HT1080 (cell line): ENCODE results near the gene BICDL1. TPM values are rescaled to one million over a fixed set of nuclear protein-coding genes. Genes with fewer than 3 reads are reported as not detected.
A peak's percentile ranks its signal among the peaks of the same experiment; 100 is the strongest.

Experiments
- DNase-seq: peaks from one replicate; pipeline ENCODE4 v3.0.0-alpha.2; 2015; ENCODE audit warnings: low read depth
- total RNA-seq: library from RNA; depleted of rRNA; stranded (reverse); fragments of >200 nt; shearing (Covaris generic); gene quantifications from 2 replicates; pipeline ENCODE4 v1.2.3, GENCODE V29; 2014

Gene BICDL1
- total RNA-seq, 1 experiment from 2014 or later, result not detected

DNA sequence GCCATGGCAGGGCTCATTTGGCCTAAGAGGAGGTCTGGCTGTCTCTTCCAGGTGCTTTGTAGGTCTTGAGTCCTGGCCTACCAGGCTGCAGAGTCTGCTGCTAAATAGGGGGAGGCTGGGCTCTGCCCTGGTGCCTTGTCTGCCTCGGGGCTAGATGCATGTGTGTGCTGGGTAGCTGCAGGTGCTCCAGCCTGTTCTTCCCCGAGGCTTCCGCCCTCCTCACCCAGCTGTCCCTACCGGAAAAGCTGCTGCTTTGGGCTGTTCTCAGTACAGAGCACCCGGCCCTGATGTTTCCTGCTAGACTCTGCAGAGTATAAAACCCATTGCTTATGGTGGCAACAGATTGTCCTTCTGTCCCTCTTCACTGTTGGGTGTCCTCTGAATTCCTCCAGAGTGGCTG lies 89.8 kb downstream of the BICDL1 start:
- no peak for DNase-seq

DNA sequence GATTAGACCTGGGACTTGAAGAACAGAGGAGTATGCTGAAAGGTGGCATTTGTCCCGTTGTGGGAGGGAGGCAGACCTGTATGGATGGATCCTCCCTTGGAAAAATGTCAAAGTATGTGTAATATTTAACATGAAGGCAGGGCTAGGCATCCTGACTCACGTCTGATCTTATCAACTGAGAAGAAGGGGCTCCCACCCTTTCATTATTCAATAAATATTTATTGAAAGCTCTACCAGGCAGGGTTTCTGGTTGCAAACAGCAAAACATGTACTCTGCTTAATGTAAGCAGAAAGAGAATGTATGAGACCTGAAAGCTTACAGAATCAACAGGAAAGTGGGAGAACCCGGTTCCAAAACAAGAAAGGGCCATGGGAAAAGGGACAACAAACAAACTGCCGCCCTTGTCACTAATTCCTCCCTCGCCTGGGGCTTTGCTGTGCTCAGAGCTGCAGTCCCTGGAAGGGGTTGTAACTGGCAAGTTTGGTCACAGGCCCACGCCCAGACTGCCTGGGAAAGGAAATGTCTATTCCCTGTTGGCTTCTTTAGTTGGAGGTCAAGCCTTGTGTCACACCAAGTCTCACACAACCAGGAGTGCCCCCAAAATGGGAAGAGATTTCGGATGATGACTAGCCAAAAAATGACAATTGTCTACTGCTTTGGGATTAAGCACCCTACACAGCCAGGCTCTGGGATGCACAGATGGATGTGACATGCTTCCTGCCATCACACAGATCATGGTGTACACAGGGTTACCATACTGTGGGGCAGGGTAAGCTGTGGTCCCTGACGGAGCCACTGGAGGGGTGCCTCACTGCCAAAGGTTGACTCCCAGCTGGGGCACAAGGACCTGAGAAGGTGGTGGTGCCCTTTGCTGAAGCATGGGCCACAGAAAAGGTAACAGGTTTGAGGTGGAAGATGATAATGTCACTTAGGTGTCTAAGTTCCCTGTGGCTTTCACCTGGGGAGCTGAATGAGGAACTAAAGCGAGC lies 90.7 kb downstream of the BICDL1 start:
- no peak for DNase-seq

DNA sequence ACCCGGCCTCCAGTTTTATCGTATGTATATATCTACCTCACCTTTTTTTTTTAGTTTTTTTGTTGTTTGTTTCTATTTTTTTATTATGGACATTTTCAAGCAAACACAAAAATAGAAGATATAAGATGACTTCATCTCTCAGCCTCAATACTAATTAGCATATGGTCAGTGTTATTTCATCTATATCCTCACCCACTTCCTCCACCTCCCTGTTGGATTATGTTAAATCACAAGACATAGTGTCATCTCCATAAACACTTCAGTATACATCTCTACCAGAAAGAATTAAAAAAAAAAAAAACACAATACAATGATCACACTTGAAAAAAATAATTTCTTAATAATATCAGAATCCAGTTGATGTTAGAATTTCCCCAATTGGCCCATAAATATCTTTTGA lies 92.6 kb downstream of the BICDL1 start:
- DNase-seq, result no peak

DNA sequence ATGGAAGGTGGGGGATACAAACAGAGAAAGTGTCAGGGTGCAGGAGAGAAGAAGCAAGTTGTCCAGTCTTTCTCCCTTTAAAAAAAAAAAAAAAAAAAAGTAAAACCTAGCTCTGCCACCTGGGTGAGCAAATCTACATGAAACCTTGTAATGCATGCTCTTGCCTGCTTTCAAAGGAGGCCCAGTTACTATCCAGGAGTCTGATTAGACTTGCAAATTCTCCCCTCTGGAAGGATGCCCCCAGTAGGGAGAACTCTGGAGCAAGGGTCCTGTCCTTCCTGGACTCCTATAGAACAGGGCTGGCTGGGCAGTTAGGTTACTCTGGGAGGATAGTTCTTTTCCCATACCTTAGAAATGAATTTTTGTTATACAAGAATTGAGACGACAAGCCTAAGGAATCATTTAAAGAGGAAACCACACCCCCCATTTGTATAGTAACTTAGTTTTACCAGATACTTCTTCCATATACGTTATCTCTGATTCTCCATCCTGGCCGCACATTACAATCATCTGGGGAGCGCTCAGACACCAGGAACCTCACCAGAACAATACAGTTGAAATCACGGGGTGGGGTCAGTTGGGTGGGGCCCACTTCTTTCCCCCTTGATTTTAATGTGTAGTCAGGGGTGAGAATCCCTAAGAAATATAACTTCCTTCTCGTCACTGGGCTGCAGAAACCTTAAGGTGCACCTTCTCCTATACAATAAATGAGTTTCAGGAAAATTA lies 97.0 kb downstream of the BICDL1 start:
- DNase-seq, result no peak

DNA sequence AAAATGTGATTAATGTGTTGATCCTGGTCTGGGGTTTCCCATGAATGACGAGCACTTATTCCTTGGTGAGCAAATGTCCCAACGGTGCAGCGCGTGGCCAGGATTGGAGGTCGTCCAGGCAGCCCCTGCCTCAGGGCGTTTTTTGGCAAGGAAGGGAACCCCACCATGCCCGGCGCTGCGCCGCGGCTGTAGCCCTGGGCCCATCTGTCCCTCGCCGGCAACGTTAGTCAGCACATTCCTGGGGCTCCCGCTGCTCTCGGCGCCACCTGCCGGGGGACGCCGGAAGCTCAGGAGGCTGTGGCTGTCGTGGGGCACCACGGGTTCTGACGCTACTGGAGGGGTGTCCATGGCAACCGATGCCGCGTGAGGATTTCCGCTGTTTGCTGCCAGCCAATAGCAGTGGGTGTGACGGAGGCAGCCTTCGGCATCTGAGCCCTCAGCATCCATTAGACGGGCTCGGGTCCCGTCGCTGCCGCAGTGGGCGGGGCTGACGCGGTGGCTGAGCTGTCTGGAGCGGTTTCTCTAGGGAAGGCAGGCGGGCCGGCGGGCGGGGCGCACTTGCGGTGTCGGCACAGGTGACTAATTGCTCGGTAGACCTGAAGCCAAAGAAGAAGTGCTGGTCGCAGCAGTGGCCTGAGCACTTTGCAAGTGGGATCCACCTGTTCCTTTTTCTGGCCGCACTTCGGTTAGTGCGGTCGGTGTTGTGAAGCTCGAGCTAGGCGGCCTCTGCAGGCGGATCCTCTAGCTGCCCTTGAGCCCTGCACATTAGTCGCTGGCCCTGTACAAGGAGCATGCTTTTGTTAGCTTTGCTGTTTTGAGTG lies 98.0 kb downstream of the BICDL1 start:
- DNase-seq, result peak; percentile 99

DNA sequence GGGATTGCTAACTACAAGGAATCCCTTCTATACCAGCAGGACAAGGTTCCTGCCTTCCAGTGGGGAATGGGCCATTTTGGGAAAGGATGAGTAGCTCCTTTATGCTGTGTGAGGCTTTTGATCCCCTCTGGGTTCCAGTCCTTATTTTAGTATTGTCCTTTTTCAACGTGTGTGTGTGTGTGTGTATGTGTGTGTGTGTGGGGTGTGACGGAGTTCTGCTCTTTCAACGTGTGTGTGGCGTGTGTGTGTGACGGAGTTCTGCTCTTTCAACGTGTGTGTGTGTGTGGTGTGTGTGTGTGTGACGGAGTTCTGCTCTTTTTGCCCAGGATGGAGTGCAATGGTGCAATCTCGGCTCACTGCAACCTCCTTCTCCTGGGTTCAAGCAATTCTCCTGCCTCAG lies 100.1 kb downstream of the BICDL1 start:
- no peak for DNase-seq

DNA sequence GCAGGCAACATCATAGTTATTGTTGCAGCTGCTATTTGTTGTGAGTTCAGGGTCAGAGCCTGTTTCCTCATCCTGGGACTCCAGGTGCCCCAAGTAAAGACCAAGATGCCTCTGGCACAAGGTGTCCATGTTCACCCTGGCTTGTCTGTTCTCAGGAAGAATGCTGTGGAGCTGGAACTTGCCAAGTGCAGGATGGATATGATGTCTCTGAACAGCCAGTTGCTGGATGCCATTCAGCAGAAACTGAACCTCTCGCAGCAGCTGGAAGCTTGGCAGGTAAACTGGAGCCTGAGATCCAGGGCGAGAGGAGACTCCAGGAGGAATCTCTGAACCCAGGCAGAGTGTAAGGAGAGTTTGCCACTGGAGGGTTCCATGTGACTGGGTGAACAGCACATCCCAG lies 100.8 kb downstream of the BICDL1 start:
- DNase-seq, result no peak

DNA sequence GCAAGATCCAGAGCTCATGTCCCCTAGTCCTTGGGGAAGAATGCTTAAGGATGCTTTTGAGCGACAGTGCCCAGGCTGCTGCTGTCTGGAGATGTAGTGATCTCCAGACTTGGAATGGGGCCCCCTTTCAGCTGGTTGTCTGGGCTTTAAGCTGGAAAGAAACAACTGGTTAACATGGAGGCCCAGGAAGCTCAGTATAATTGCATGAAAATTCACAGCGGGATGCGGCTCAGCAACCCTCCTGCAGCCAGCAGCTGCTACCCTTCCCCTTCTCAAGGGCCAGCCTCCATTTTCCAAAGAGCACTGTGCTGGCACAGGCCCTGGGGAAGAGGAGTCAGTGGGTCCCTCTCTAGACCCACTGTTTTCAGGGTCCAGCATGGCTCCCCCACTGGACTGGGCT lies 101.2 kb downstream of the BICDL1 start:
- no peak for DNase-seq

DNA sequence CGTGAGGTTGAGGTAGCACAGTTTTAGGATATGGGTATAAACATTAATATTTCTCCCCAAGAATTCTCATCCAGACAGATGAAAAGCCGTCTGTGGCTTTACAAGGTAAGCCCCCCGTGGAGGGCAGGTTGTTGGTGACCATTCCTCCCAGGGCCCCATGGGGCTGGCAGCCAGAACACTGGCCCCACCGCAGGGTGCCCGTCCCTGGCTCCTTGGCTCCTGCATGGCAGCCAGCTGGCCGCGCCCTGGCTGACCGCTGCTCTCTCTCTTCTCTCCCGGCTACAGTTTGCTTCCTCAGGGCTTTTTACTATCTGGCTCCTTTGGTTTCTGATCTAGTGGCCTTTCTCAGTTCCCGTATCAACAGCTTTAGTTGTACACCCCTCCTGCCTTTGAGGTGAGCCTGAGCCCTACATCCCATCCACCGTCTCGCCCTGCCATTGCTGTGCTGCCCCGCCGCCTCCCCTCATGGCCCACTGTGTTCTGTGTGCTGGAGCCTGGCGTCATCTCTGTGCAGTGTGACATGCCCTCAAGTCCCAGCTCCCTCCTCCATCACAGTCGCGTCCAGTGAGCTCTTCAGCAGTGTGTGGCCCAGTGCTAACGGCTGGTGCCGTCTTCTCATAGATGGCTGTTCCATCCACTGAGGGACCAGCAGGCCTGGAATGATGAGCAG lies 101.7 kb downstream of the BICDL1 start:
- DNase-seq, result no peak

DNA sequence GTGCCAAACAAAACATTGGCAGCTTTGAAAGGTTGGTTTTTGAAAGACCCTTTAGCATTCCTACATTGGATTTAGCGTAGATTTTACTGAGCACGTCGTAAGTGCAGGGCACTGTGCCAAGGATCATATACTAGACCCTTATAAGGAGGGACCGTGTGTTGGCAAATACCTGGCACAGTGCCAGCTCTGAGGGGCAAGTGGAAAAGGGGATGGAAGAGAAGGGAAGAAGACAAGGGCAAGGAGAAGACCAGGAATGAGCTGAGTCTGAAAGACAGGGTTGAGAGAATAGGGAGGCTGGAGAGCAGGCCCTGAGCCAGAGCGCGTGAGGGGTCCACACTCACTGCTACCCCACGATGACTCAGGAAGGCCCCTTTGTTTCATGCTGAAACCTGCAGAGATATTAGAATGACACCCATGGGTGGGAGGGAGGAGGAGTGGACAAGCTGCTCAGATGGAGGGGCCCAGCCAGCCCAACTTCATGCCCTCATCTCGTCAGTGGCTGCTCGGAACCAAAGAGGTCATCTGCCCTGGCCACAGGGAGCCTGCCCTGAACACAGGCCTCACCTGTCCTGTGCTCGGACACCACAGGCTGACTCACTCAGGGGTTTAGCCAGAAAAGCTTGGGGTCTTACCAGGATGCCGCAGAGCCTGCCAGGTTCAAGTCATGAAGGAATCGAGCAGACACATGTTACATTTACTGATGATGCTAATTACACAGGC lies 102.5 kb downstream of the BICDL1 start:
- no peak for DNase-seq

DNA sequence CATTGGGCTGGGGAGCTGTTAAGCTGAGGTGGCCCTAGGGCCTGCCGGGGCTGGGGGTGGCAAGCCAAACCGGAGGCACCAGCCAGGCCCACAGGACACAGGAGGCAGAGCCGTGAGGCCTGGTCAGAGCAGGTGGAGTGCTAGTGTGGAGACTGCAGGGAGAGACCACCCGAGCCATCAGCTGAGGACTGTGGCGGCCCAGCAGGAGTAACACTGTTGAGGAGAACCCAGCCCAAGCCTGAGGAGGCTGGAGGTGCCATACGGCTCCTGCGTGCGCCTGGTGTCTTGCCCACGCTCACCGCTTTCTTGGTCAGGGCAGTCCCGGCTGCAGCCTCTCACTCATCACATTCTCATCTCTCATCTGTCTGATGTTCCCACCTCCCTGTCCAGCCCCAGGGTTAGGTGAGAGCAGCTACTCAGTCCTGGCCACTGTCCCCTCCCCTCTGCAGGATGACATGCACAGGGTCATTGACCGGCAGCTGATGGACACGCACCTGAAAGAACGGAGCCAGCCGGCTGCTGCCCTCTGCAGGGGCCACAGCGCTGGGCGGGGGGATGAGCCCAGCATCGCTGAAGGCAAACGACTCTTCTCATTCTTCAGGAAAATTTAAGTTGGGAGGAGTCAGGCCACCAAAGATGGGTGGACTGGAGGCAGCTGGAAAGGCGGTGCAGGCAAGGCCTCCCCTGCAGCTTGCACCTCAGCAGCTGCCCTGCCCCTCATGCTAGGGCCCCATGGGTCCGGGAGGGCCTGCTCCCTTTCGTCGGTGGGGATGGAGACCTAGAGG lies 103.7 kb downstream of the BICDL1 start:
- DNase-seq, result no peak

DNA sequence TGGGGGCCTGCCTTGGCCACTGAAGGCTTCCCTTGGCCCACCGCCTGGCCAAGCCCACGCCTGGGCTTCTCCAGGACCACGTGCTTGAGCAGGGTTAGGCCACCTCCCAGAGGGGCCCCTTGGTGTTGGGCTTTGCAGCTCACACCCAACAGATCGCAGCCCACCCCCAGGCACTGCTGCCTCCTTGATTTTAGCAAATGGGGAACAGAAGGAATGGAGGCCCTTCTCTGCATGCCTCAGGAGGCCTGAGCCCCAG lies 104.2 kb downstream of the BICDL1 start:
- DNase-seq, result no peak

DNA sequence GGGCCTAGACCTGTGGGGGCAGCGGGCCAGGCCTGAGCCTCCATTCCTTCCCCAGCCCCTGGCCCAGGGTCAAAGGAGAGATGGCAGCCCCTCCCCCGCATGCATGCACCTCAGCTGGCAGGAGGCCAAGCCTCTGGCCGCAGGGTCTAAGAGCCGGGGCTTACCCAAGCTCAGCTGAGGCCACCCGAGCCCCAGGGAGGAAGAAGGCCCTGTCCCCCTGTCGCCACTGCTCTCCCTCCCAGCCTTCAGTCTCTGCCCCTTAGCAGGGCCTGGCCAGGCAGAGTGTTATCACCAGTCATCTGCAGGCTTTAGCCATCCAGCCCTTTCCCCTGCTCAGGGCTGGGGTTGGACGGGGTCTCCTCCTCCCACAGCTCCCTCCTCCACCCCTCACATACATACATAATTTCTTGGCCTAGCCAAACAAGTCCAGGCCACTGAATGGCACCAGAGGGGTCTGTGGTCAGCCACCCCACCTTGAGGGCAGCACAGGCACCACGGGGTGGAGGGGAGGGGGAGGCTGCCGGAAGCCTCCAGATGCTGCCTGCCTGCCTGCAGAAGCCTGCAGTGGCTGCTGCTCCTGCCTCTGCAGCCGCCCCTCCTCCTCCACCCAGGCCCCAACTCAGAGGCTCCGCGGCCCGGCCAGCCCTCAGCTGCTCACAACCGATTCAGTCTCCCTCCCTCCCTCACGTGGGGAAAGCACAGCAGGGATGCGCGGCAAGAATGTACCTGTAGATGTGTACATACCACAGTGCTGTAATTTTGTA lies 104.7 kb downstream of the BICDL1 start:
- DNase-seq, result no peak

DNA sequence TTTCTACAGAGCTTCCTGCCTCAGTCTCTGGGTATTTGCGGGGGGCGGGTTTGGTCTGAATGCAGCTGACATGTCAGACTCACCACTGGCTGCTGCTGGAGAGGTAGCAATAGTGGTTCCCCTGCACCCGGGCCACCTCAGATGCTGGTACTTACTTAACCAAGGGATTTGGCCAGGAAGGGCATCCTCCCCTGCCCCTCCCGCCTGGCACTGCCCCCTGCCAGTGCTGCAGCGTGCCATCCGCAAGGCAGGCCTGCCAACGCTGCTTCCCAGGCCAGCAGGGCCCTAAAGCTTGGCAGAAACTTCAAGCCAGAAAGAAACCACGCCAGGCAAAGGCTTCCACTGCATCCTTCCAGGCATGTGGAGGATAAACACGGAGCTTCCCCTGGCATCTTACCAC lies 105.4 kb downstream of the BICDL1 start:
- DNase-seq, result no peak

DNA sequence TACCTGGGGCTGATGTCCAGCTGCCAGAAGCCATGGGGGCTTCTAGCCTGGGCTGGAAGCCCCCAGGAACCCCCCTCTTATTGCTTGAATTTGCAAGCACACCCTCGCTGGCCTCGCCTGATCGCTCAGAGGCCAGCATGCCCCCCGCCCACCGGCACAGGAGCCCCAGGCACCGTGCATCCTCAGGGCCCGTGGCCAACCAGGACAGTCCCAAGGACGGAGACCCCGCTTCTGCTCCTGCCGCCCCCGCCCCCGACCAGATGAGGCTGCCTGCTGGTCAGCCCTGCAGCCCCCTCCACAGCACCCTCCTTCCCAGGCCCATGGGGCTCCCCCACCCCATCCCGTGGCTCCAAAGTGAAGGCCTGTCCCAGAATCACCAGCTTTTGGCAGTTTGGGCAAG lies 106.3 kb downstream of the BICDL1 start:
- DNase-seq, result no peak

DNA sequence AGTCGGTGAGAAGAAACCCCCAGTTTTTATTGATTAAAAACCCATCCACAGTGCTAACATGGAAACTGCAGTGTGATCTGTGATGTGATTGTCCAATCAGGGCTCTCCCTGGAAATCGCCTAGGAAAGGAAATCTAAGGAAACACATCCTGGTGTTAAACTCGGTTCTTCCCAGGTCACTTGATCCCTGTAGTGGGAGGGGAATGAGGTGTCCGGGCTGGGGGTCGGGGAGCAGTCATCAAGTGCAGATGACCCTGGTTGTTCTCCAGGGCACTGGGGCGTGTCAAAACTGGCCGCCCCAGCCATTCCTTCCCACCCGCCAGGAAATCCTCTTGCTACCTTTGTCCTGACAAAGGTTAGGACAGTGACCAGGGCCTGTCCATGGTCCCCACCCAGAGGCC lies 106.7 kb downstream of the BICDL1 start:
- DNase-seq, result no peak

DNA sequence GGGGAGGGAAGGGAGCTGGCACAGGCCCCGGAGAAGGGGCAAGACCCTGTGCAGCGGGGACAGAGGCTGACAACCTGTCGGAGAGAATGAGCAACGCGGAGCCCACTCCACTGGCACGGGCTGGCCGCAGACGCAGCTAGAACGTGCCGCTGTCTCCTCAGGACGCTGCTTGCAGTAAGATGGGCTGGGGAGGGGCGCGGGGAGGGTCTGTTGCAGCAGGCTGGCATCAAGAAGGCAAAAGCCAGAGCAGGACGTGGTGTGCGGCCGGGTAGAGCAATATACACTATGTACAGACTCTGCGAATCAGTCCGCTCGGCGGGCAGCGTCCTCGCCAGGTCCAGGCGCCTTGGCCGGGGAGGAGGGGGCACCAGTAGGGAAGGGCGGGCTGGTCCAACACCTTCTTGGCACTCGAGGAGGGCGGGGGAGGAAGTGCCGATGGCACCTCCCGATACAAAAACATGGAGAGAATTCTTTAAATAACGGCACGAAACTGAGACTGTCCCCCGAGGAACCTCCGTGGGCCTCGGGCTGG lies 107.7 kb downstream of the BICDL1 start:
- DNase-seq, result no peak

DNA sequence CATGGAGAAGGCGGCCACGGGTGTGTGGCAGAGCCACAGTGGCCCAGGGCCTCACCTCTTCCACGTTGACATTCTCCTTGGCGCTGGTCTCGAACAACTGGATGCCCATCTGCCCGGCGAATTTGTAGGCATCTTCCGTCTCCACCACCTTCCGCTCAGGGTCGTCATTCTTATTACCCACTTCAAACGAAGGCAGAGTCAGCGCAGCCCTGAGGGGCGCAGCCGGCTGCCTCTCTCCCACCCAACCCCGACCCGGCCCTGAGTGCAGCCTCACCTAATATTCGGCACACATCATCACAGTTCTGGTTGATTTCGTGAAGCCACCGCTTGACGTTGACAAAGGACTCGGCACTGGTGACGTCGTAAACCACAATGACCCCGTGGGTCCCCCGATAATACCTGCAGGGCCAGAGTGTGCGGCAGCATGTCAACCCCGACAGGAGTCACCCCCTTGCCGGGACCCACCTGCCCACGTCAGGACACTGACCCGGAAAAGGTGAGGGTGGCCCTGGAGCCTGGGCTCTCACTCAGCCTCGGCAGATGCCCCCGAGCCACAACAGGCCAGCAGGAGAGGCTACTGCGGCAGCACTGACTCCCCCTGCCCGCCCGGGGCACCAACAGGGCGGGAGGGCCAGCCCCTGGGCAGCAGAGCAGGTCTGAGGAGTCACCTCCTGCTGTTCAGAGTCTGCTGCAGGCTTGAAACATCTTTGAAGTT lies 109.9 kb downstream of the BICDL1 start:
- no peak for DNase-seq
